ENCODE data around the gene HPCAL1.

HPCAL1 gene

DNA sequence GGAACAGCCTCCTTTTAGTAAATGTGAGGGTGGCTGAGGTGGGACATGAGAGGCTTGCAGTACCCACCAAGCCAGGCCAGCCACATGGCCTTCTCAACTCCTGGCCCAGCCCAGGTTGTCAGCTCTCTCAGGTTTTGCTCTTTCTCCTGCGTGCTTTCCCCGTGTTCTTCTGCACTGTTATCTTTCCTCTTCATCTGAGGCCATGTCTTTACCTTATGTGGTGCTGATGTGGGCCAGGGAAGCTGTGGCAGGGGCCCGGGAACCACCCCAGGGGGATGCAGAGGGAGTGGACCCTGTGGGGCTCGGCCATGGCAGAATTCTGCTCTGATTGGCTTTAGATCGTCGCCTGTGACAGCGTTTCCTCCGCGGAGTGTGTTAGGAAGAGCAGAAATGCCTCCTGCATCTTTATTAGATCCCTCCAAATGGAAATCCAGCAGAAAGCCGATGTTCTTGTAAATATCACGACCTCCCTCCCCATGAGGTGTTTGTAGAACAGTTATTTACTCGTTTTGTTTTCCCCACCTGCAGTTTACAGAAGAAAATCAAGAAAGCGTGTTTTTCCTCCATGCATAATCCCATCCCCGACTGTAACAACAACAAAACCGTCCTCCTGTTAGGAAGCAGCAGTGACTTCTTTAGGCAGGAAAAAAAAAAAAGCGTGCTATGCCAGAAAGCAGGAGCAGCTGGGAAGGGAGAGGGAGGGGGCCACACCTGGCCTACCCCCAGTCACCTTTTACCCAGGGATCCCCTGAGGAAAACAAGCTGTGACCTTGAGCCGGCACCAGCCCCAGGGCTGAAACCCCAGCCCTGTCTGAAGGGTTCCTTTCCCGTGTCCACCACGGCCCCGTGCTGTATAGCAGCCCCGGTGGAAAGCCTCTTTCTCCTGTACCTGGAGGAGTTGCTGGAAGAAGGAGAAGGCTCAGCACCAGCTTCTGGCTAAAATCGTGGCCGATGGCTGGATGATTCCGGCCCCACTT lies 54.8 kb downstream of the HPCAL1 start:
- DNase-seq = no peak

DNA sequence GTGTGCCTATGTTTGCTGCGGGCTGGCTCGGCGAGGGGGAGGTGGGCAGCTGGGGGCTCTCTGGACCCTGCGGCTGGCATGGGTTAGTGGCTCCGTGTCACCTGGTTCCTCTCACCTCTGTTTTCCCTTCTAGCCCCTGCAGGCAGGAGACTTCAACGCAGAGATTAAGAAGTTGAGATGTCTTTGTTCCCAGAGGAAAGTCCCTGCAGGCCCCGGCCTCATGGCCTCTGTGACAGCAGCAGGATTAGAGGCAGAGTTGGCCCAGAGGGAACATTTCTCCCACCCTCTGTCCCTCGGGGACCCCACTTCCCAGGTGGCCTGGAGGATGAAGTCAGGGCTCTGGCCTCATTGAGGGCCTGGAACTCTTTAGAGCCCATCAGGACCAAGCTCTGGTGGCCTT lies 56.5 kb downstream of the HPCAL1 start:
- no peak for DNase-seq

DNA sequence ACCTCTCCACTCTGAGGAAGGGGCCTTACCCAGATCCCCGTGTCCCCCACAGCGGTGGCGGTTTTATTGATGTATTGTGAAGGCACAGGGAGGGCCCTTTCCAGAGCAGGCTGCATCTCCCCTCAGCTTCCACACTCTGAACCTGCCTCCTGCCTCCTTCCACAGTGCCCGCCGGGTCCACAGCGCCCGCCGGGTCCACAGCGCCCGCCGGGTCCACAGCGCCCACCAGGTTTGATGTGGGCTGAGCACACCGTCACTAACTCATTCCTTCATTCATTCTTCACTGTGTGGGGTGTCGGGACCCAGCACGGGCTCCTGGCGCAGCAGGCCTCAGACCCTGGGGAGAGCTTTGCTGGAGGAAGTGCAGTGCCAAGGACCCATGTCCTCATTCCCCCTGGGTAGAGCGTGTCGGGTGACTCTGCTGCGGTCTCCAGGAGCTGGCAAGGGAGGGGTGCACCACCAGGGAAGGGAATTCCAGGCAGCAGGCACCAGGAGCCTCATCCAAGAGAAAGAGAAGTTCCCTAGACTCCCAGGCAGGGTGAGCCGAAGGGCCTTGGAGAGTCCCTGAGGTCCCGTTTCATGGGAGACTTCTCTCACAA lies 57.1 kb downstream of the HPCAL1 start:
- no peak for DNase-seq

DNA sequence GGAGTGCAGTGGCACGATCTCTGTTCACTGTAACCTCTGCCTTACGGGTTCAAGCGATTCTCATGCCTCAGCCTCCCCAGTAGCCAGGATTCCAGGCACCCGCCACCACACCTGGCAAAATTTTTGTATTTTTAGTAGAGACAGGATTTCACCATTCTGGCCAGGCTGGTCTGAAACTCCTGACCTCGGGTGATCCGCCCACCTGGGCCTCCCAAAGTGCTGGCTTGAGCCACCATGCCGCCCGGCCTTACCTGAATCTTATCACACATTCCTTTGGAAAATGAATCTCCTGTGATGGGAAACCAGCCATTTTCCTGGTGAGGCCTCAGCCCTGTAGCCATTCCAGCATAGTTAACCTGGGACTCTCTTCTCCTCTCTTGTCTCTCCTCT lies 57.8 kb downstream of the HPCAL1 start:
- no peak for DNase-seq

DNA sequence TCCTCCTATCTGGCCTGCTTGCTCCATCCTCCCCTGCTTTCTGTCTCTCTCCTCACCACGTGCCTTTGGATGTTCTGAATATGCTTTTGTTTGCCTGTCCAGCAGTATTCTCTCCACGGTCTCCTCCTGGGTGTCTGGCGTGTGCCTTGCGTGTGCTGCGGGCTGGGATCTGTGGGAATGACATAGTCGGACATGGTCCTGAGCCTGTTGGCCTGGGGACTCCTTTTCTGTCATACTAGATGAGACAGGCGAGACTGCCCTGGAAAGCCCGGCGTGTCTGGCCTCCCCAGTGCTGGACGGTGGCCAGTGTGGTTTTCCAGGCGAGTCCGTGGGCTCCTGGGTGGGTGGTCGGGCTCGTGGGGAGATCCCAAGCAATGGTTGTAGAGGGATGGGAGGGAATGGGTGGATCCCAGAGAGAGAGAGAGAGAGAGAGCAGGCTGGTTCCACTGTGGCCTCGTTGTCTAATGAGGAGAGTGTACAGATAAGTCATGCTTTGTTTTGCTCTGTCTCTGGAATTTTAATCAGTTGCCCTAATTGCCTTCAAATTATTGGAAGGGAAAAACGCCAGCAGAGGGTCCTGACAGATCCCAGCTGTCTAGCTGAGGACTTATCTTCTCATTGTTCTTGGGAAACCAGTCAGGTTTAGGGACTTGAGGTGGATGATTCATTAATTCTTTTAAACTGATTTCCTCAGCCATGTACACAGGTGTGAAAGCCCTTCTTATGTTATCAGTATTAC lies 58.3 kb downstream of the HPCAL1 start:
- no peak for DNase-seq

DNA sequence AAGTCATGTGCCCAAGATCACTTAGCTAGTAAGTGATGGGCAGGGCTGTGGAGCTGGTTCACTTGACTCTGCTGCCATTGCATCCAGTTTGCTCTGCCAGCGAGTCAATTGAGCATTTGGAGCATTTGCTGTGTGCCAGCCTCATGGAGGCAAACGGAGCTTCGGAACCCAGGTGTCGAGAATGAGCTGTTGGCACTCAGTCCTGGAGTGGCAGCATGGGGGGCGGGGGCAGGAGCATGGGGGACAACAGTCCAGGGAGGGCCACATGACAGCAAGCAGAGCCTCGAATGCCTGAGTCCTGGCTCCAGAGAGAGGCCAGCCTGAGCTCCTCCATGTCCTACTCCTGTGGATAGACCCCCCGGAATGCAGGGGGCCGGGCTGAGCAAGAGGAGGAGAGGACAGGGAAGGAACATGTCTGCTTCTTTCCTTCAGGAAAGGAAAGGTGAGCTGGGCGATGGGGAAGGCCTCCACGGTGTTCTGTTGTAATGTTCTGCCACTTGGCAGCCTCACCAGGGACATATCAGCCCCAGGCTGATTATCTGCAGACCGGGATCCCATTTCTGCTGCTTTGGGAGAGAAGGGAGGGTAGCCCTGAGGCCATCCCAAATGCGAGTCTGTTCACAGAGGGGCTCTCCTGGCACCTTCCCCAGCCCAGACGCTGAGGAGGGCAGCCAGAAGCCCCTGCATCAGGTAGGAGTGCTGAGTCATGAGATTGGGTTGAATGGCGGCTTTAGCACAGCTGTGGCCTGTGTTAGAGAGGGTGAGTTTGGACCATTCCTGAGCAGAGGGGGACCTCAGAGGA lies 59.6 kb downstream of the HPCAL1 start:
- no peak for DNase-seq

DNA sequence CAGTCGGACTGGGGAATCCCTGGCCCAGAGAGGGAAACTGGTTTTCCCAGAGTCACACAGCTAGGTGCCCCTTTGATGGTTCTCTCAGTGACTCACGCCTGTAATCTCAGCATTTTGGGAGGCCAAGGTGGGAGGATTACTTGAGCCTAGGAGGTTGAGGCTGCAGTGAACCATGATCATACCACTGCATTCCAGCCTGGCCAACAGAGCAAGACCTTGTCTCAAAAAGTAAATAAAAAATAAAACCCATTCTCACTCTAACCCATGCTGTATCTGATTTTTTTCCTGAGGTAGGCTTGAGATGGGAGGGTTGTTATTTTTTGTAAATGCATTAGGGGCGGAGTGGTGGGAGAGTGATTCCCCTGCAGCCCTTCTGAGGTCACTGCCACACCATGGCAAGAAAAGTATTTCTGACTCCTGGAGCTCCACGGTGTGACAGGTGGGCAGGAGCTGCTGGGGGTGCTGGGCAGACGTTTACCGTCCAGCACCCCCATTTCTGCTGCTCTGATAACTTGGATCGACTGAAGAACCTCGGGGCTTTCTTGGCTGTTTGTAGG lies 60.3 kb downstream of the HPCAL1 start:
- DNase-seq = no peak

DNA sequence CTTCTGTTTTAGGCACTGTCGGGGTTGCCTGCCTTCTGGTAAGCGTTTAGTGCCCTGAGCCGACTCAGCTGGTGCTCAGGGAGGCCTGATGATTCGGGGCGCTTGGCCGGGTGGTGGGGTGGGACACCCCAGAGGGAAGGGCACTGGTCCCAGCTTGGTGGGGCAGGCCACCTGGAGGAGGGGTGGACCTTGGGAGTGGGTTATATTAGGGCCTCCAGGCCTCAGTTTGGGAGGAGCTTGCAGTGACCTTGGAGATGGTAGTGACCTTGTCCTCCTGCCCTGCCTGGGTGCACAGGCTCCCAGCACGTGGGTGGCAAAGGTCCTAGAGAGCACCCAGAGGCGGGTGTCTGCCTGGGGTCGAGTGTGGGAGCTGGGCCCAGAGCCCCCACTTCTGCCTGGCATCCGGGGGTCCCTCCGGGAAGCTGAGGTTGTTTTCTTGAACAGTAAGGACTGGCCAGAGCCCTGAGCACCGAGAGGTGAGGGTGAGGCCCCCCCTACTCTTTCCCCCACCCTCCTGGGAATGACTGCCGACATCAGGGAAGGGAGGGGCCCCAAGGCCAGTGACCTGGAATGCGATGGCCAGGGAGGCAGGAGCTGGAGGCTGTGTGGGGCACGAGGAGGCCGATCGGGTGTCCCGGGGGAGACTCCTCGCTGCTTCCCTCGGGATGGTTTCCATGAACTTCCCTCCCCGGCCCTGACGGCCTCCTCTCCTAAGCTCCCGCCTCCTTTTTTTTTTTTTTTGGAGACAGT lies 61.3 kb downstream of the HPCAL1 start:
- DNase-seq = no peak

DNA sequence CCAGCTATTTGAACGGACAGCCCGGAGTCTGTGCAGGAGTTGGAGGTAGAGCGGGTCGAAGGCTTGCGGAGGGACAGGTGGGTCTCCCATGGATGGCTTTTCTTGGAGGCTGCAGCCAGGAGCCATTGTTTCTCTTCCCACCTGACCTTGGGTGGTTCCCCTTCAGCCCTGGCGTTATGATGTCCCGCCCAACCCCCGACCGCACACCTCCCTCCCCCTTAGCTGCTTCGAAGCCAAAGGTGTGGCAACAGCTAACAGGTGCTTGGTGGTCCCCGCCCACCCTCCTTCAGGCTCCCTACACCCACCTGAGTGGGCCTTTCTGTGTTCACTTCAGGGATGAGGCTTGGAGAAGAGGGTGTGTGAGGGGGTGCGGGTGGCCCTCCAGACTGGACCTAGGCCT lies 62.7 kb downstream of the HPCAL1 start:
- no peak for DNase-seq

DNA sequence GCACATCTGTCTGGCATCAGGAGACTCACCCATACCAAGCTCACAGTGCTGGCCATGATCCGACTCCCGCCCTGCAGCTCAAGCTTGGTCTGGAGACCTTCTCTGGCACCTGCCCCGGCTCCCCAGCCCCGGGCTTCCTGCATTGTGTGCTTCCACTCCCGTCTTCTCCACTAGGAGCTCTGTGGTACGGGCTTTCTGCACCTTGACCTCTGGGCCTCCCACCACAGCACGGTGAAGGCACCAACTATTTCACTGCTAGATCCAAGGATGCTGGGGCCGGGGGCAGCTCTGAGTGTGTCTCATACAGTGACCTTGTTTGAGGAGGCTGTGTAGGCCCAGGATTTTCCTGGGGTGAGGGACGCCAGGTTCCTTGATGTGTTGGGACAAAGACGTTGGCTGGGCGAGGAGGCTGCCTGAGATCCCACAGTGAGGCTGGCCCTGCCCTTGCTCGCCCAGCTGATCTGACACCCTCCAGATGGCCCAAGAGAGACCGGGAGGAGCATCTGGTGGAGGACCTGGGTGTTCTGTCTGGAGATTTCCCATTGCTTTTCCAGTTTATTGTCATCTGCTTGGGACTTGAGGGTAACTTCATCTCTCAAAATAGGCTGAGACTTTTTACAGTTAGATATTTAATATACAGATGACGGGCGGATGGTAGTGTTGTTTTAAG lies 64.0 kb downstream of the HPCAL1 start:
- no peak for DNase-seq

DNA sequence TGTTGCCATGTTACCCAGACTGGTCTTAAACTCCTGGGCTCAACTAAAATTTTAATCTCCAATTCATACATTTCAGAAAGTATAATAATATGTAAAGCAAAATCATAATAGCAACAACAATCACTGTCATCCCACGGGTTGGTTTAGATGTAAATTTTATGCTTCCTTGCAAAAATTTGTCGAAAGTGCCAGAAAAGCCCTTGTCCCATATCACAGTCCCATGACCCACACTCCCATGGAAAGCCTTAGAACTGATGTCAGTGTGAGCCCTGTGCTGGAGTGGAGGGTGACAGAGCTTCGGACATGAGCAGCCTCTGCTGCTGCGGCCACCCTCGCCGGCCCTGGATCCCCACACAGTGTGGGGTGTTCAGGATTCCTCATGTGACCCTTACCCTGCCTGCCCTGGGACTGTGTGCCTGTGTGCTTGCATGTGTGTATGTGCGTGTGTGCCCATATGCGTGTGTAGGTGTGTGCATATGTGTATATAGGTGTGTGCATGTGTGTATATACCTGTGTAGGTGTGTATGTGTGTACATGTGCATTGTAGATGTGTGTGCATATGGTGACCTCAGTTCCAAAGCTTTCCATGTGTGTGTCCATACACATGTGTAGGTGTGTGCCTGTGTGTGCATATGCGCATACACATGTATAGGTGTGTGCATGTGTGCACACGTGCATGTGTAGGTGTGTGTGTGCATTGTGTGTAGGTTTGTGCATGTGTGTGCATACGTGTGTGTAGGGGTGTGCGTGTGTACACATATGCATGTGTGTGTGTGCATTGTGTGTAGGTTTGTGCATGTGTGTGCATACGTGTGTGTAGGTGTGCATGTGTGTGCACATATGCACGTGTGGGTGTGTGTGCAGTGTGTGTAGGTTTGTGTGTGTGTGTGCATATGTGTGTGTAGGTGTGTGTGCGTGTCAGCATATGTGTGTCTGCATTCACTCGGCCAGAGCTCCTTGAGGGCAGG lies 65.1 kb downstream of the HPCAL1 start:
- no peak for DNase-seq

DNA sequence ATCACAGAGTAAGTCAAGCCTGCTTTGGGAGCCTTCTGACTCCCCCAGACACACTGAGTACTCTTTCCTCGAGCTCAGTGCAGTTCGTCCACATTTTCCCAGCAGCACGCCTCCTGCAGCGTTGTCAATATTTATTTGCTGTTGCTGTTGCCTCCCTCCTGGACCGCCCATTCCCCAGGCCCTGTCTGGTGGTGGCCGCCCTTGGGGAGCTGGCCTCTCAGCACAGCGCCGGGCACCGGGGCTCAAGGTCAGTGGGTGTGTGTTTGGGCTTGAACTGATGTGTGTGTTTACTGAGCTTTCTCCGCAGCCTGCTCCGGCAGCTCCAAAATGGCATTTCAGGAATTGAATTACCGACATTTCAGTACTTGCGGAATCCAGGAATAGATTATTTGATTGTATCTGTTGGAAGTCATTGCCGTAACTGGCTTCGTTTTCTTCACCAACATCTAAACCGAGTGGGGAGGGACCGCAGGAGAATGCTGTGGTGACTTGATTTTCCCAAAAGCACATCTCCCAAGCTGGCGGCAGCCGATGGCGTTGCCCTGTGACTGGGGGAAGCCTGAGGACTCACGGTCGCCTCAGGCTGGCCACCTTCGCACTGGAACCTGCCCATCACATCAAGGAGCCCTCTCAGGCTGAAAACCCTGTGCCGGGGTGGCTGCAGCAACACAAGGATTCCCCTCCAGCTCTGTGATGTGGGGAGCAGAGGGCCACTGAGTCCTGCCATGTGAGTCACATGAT lies 66.0 kb downstream of the HPCAL1 start:
- DNase-seq = no peak

DNA sequence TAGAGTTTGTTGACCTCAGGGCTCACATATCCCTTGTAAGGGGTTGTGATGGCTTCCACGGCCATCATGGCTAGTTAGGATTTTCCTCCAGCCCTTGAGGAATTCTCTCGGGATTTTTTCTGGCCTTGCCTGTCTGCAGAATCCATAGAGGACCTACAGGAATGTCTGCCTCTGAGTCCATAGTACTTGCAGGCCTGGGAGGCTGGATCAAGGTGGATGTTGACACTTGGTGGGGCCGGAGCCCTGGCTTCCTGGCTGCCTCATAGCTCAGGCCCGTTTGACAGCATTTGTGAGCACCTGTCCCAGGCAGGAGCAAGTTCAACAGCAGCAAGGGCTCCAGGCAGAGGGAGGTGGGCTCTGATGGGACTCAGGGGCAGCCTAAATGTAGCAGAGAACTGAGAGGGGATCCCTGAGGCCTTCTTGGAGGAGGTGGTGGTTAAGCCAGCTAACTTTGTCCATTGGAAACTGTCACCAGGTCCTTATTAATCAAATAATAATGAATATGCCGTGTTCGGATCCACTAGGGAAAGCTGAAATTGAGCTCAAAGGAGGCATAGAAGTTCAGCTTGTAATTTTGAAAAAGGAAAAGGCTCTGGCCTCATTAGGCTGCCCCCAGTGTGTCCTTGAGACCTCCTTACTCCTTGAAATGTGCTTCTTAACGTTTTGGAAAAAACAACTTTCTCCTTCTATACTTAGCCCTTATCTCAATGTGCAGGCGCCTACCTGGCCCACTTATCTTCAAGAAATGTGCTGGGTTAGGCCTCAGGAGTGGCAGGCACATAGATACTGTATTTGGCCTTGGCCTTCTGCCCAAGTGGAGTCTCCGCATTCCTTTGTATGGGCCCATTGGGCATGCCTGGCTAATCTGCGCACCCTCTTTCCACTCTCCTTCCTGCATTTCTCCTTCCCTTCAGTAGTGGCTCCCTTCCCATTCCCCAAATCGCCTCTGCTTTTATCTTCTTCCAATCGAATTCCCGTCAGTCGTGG lies 66.9 kb downstream of the HPCAL1 start:
- DNase-seq = no peak

DNA sequence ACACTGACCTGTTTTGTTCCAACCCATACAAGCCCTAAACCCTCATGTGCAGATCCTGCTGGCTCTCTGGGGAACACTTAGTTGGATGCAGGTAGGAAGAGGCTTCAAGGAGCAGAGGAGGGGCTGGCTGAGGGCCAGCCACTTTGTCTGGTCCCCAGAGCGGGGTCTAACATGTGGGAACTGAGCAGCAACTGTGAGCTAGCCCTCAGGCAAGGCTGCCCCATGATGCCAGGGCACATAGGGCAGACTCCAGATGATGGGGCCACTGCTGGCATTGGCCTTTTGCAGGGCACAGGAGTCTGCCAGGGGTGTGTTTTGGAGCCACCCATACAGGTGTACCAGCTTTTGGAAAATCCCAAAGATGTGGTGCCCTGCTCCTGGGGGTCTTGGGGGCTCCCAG lies 67.7 kb downstream of the HPCAL1 start:
- no peak for DNase-seq

DNA sequence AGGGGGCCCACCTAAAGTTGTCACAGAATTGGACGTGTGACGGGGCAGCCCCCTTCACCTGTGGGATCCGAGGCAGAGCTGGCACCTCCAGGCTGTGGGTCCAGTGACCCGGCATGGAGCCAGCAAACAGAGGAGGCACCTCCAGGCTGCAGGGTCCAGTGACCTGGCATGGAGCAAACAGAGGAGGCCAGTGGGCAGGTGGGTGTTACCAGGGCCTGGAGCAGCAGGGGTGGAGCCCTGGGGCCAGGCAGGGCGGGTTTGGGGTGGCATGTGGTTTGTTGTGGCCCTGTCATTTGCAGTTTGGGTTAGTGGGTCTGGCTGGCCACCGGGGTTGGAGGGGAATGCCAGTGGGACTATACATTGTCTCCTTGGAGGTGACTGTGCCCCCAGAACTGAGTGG lies 68.2 kb downstream of the HPCAL1 start:
- DNase-seq = no peak

DNA sequence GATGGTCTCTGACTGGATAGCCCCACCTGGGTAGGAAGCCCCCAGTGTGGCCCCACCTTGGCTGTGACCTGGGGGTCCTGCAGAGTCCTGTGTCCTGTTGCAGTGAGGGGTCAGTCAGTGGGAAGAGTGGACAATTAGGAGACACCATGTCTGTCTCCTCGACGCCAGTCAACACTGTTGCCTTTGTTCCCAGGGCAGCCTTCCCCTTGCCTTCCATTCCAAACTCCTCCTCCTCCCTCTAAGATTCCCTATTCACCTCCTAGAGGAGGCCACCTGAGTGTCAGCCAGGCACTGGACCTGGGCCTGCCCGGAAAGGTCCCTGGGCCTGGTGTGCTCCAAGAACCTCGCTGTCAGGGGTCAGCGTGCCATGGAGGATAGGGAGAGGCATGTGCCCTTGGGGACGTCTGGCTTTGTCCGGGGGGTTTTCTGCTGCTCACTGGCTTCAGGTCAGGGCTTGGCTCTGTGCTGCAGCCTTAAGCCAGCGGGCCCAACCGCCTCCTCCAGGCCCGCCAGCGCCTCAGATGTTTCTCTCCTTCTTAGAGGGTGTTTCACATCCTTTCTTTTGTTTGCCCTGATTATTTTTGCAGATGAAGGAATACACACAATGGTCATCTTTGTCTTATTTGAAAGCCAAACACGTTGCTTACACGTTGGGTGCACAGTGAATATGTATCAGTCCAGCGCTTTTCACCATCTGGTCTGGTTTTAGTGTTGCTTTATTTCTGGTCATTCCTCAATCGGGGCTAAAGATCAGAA lies 68.9 kb downstream of the HPCAL1 start:
- no peak for DNase-seq

DNA sequence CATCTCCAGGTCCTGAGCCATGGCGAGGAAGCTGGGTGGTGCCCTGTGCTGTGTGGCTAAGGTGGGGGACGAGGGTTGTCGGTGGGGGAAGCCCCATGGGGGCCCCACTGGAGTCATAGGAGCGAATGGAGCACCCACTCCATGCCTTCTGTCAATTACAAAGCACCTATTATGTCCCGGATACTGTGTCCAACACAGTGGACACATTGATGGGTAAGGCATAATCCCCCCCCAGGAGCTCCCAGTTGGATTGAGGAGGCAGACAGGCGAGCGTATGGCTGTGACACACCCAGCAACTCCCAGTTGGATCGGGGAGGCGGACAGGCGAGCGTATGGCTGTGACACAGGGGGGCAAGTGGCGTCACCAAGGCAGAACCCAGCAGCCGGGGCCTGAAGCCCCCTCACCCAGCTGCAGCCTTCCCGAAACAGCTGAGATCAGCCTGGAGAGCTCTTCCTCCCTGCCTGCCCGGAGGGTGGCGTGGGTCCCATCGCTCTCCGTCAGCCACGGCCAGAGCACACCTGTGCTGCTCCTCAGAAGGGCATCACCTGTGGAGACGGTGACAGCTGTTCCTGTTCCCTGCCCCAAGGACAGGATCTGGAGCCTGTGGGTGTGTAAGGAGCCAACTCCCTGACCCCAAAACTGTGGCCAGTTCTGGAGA lies 69.6 kb downstream of the HPCAL1 start:
- DNase-seq = no peak
